Mesothelial cell of epicardium (in vitro differentiated cells): Measurements from ENCODE around the gene HOXA2. TPM values are rescaled to one million over a fixed set of nuclear protein-coding genes. Genes with fewer than 3 reads are reported as not detected.

Experiments used
- DNase-seq, 2 experiments: peaks; one replicate each; pipeline ENCODE4 v3.0.0; 2021; ENCODE audit warnings: low spot score in 2 of 2; ENCODE audit not compliant: unreplicated experiment in 2 of 2
- H3K27ac Mint-ChIP-seq: 2 replicates; pipeline ENCODE4 v1.8.0; 2021; ENCODE audit warnings: mixed read lengths
- H3K27me3 Mint-ChIP-seq: 2 replicates; pipeline ENCODE4 v1.8.0; 2021; ENCODE audit warnings: low read depth, mixed read lengths
- H3K36me3 Mint-ChIP-seq: 2 replicates; pipeline ENCODE4 v1.8.0; 2021; ENCODE audit warnings: mixed read lengths
- H3K4me1 Mint-ChIP-seq: 2 replicates; pipeline ENCODE4 v1.8.0; 2021; ENCODE audit warnings: mixed read lengths
- H3K4me3 Mint-ChIP-seq: 2 replicates; pipeline ENCODE4 v1.8.0; 2021; ENCODE audit warnings: mild to moderate bottlenecking, moderate library complexity, mixed read lengths
- H3K9me3 Mint-ChIP-seq: 2 replicates; pipeline ENCODE4 v1.8.0; 2021; ENCODE audit warnings: mixed read lengths
- total RNA-seq: library from RNA; stranded (reverse); gene quantifications from 3 replicates; pipeline ENCODE4 v1.2.1, GENCODE V29; 2021
- TF ChIP-seq, protein P1 (sequence below): fragments of 200-600 bp; sonication (generic); IDR thresholded peaks from one replicate; pipeline ENCODE4 v1.5.0; 2021; ENCODE audit warnings: antibody characterized with exemption; ENCODE audit not compliant: unreplicated experiment

Gene HOXA2
- total RNA-seq, 1 donor from 2014 or later, result 33.9 TPM

DNA sequence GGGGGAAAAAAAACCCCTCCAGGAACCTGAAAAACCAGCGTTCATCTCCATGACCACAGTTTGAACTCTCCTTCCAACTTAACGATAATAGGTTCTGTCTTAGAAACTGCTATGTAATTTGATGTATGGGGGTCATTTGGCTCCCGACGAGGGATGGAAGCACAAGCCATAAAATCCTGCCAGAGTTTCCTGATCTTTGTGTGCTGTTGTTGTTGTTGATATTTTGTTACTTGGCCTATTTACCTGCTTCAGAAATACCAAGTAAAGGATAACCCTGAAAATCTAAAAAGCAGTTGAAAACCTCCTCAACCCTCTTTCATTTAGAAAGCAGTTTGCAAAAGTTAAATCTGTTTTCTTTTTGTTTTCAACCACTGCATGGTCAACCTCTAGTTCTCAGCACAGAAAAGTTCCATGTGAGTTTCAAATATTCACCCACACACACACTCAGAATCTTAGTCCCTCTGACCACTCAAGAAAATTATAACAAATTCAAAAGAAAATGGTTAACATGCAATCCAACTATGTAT lies 9.3 kb upstream of the HOXA2 start:
- TF ChIP-seq, protein P1, sequence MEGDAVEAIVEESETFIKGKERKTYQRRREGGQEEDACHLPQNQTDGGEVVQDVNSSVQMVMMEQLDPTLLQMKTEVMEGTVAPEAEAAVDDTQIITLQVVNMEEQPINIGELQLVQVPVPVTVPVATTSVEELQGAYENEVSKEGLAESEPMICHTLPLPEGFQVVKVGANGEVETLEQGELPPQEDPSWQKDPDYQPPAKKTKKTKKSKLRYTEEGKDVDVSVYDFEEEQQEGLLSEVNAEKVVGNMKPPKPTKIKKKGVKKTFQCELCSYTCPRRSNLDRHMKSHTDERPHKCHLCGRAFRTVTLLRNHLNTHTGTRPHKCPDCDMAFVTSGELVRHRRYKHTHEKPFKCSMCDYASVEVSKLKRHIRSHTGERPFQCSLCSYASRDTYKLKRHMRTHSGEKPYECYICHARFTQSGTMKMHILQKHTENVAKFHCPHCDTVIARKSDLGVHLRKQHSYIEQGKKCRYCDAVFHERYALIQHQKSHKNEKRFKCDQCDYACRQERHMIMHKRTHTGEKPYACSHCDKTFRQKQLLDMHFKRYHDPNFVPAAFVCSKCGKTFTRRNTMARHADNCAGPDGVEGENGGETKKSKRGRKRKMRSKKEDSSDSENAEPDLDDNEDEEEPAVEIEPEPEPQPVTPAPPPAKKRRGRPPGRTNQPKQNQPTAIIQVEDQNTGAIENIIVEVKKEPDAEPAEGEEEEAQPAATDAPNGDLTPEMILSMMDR, result no peak
- Mint-ChIP-seq H3K4me1 (peaks cover 53% of the 10 kb centered on the region), H3K4me3 (peak overlapping the region; percentile 98), H3K27ac (peak overlapping the region; percentile 100), H3K9me3 (no peaks in the 10 kb centered on the region), H3K36me3 (peaks cover 19% of the 10 kb centered on the region), H3K27me3 (no peaks in the 10 kb centered on the region)
- no peak for DNase-seq

- peaks cover 55% of the 10 kb centered on the region for H3K4me1 Mint-ChIP-seq
- no peaks in the 10 kb centered on the region for H3K9me3 Mint-ChIP-seq
- no peak for DNase-seq
- peak overlapping the region; percentile 98 for H3K4me3 Mint-ChIP-seq
- no peaks in the 10 kb centered on the region for H3K27me3 Mint-ChIP-seq
- peaks cover 14% of the 10 kb centered on the region for H3K36me3 Mint-ChIP-seq
- peak overlapping the region; percentile 100 for H3K27ac Mint-ChIP-seq
- TF ChIP-seq, protein P1, result no peak
Observed at GRCh38 chr7:27111042-27111750, 8.7 kb upstream of the HOXA2 start.

DNA sequence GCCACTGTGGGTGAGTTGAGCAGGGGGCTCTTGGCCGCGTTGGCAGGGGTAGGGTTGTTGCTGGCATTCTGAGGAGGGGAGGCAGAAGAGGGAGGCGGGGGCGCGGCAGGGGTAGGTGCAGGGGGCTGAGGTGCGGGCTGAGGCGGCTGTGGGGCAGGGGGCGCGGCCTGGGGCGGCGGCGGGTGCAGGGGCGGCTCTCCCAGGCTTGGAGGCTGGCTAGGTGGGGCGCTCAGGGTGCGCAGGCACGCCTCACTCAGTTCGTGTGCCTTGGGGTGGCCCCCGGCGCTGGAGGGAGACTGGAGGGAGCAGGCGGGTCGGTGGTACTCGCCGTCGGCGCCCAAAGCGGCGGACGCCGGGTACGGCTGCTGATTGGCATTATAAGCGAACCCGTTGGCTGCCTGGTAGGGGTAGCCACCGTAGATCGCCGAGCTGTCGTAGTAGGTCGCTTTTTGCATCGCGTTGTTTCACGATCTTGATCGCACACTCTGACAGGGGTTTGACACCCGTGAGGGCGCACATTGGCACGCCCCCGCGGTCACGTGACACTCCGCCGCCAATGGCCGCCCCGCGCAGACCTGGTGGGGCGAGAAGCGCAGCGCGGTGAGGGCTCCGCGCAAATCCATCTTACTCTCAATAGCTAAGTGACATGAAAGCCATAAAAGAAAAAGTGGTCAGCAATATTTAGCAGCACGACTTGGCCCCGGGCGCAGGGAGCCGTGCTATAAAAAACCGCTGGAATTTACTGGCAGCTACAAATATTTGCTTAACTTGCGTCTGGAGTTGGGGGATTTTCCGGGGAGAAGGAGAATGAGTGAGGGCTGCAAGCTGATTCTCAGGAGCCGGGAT lies 7.9 kb upstream of the HOXA2 start:
- Mint-ChIP-seq H3K27ac (peak overlapping the region; percentile 100), H3K36me3 (peaks cover 8% of the 10 kb centered on the region), H3K9me3 (no peaks in the 10 kb centered on the region), H3K27me3 (no peaks in the 10 kb centered on the region), H3K4me3 (peak overlapping the region; percentile 98), H3K4me1 (peaks cover 63% of the 10 kb centered on the region)
- TF ChIP-seq, protein P1, result no peak
- peak; percentile 82 to 93 for DNase-seq

GRCh38 chr7:27109466-27110185 lies 7.1 kb upstream of the HOXA2 start:
- no peak for DNase-seq
- Mint-ChIP-seq H3K27me3 (no peaks in the 10 kb centered on the region), H3K4me3 (peak overlapping the region; percentile 98), H3K9me3 (no peaks in the 10 kb centered on the region), H3K27ac (peak overlapping the region; percentile 100), H3K36me3 (peaks cover 3% of the 10 kb centered on the region), H3K4me1 (peaks cover 71% of the 10 kb centered on the region)
- TF ChIP-seq, protein P1, result no peak

DNA sequence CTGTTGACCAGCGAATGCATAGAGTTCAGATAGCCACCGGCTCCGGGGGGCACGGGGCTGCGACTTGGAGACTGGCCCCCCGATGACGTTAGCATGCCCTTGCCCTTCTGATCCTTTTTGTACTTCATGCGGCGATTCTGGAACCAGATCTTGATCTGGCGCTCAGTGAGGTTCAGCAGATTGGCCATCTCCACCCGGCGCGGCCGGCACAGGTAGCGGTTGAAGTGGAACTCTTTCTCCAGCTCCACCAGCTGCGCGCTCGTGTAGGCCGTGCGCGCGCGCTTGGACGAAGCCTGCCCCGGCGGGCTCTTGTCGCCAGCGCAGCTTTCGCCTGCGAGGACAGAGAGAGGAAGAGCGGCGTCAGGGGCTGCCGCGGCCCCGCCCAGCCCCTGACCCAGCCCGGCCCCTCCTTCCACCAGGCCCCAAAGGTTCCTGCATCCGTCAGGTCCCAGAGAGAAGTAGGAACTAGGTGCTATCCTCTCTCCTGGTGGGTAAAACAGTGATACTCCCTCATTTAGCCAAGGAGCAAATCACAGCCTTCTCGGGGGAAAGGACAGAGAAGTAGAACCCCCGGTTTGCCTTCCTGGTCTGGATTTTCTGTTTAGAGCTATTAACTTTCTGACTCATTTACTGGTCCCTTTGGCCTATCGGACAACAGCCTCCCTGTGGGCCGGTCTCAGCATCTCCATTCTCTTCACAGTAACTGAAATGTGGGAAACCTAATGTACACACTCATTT lies 6.1 kb upstream of the HOXA2 start:
- H3K27ac Mint-ChIP-seq, result peak overlapping the region; percentile 100
- H3K4me1 Mint-ChIP-seq, result peaks cover 78% of the 10 kb centered on the region
- DNase-seq, result no peak
- TF ChIP-seq, protein P1, result no peak
- H3K4me3 Mint-ChIP-seq, result peak overlapping the region; percentile 98
- no peaks in the 10 kb centered on the region for H3K27me3 Mint-ChIP-seq
- no peaks in the 10 kb centered on the region for H3K9me3 Mint-ChIP-seq
- H3K36me3 Mint-ChIP-seq, result peaks cover 3% of the 10 kb centered on the region
